GM12878 (cell line): Measurements from ENCODE around the gene ADARB1. TPM values are rescaled to one million over a fixed set of nuclear protein-coding genes. Genes with fewer than 3 reads are reported as not detected.

Source experiments
- ATAC-seq: fragments of 200-7000 bp; cut with Tn5 transposase; 3 replicates; pipeline ENCODE4 v1.9.1; 2020; ENCODE audit warnings: mild to moderate bottlenecking, moderate library complexity
- BruUV-seq: library from RNA; stranded (reverse); fragments of 400-500 nt; replicated peaks from 2 replicates; lab custom pipeline; 2021; lab: Mats Ljungman, UMichigan
- CTCF ChIA-PET: fragments of 300-600 bp; sonication (Branson Sonifier 250); formaldehyde crosslinking; extraction: SDS; loops from one replicate; lab custom pipeline; 2021; ENCODE audit warnings: inconsistent platforms; lab: Yijun Ruan, JAX
- POLR2A ChIA-PET: fragments of 350-600 bp; formaldehyde crosslinking; extraction: SDS; loops from one replicate; lab custom pipeline; 2021; ENCODE audit warnings: inconsistent platforms; lab: Charles Lee
- RAD21 ChIA-PET: fragments of 300-600 bp; sonication (Branson Sonifier 250); formaldehyde crosslinking; loops from one replicate; lab custom pipeline; 2023; ENCODE audit warnings: antibody characterized with exemption; ENCODE audit not compliant: unreplicated experiment; lab: Charles Lee
- SMC1A ChIA-PET: fragments of 300-600 bp; sonication (Branson Sonifier 250); formaldehyde crosslinking; loops from one replicate; lab custom pipeline; 2023; ENCODE audit not compliant: unreplicated experiment, uncharacterized antibody; lab: Charles Lee
- DNase-seq: peaks from one replicate; pipeline ENCODE4 v3.0.0-alpha.2; 2011; ENCODE audit warnings: low read depth, low spot score
- FAIRE-seq: peaks from 3 replicates; lab custom pipeline; 2011; peaks lifted over from hg19 to GRCh38; lab: Jason Lieb, UNC
- H2AFZ ChIP-seq: 2 replicates; pipeline ENCODE4 v1.6.0; 2011; ENCODE audit warnings: low read depth, low read length, control low read depth; ENCODE audit not compliant: control insufficient read depth
- H3K27ac ChIP-seq: 2 replicates; pipeline ENCODE4 v1.5.1; 2011; ENCODE audit warnings: control low read depth; ENCODE audit not compliant: control insufficient read depth, insufficient read depth
- H3K27me3 ChIP-seq, 2 experiments: replicated peaks in 1 of 2; 2 replicates each; pipeline versions ENCODE4 v1.6.0 to v1.6.1; 2011; ENCODE audit warnings: low read length in 1 of 2; ENCODE audit not compliant: control insufficient read depth in 2 of 2, insufficient read depth in 2 of 2
- H3K36me3 ChIP-seq, 2 experiments: 2 replicates each; pipeline ENCODE4 v1.5.1; 2011; ENCODE audit warnings: low read length in 1 of 2; ENCODE audit not compliant: control insufficient read depth in 2 of 2, insufficient read depth in 2 of 2
- H3K4me1 ChIP-seq: 2 replicates; pipeline ENCODE4 v1.6.1; 2011; ENCODE audit warnings: mild to moderate bottlenecking, low read length, moderate library complexity, mixed read lengths; ENCODE audit not compliant: control insufficient read depth, insufficient read depth
- H3K4me2 ChIP-seq: 2 replicates; pipeline ENCODE4 v1.6.0; 2011; ENCODE audit warnings: control low read depth; ENCODE audit not compliant: control insufficient read depth, insufficient read depth
- H3K4me3 ChIP-seq: fragments of 200-600 bp; sonication (generic); 2 replicates; pipeline ENCODE4 v1.5.1; 2016
- H3K79me2 ChIP-seq: 2 replicates; pipeline ENCODE4 v1.6.0; 2011; ENCODE audit warnings: low read length; ENCODE audit not compliant: control insufficient read depth, insufficient read depth
- H3K9ac ChIP-seq: 2 replicates; pipeline ENCODE4 v1.8.0; 2011; ENCODE audit warnings: low read length, control low read depth, mixed read lengths; ENCODE audit not compliant: control insufficient read depth, insufficient read depth
- H3K9me3 ChIP-seq: replicated peaks from 3 replicates; pipeline ENCODE4 v1.5.1; 2011; ENCODE audit warnings: mild to moderate bottlenecking, low read length; ENCODE audit not compliant: control insufficient read depth, insufficient read depth
- H4K20me1 ChIP-seq: 2 replicates; pipeline ENCODE4 v1.6.0; 2011; ENCODE audit not compliant: control insufficient read depth, insufficient read depth
- ETV6 ChIP-seq, 2 experiments: fragments of 450-650 bp in 1 of 2; IDR thresholded peaks in 1 of 2; conservative IDR thresholded peaks in 1 of 2; 2 replicates each; pipeline ENCODE4 v1.6.1; 2014; ENCODE audit warnings: antibody characterized with exemption in 1 of 2, borderline replicate concordance in 1 of 2, low read depth in 1 of 2, mild to moderate bottlenecking in 1 of 2, moderate library complexity in 1 of 2
- NR2C1 ChIP-seq: fragments of 450-650 bp; IDR thresholded peaks from 2 replicates; pipeline ENCODE4 v1.6.1; 2017; ENCODE audit warnings: antibody characterized with exemption, mild to moderate bottlenecking, moderate library complexity
- RUNX3 ChIP-seq: IDR thresholded peaks from 2 replicates; pipeline ENCODE4 v1.6.1; 2012; ENCODE audit warnings: low read length, inconsistent platforms
- SIN3A ChIP-seq: IDR thresholded peaks from 2 replicates; pipeline ENCODE4 v1.6.1; 2012; ENCODE audit warnings: low read depth, low read length, improper control_type of control experiment
- ZNF384 ChIP-seq: IDR thresholded peaks from 2 replicates; pipeline ENCODE4 v1.6.1; 2012; ENCODE audit warnings: low read depth, mild to moderate bottlenecking, low read length, improper control_type of control experiment, borderline replicate concordance
- WGBS: methylation state at CpG from one replicate; pipeline ENCODE4 v1.1.6; 2016; ENCODE audit warnings: low lambda C conversion rate; ENCODE audit not compliant: insufficient replicate concordance, insufficient coverage; ENCODE audit errors: missing lambda C conversion rate; 5-methylcytosine and 5-hydroxymethylcytosine counted together
- in situ Hi-C: fragments of 300-500 bp; cut with MboI; formaldehyde crosslinking; loops from 9 replicates; pipeline ENCODE4 v1.14.3; 2018; ENCODE audit warnings: mixed read lengths
- intact Hi-C: fragments of 100-400 bp; cut with micrococcal nuclease; formaldehyde crosslinking; loops from one replicate; pipeline ENCODE4 v1.14.2; 2022; ENCODE audit not compliant: unreplicated experiment
- polyA plus RNA-seq, 11 experiments: library from polyadenylated mRNA; depleted of rRNA in 4 of 11; unstranded in 6 of 11; stranded (reverse) in 5 of 11; fragments of >200 nt; fragmentation: Nextera tagmentation in 4 of 11; fragmentation: Illumina TruSeq in 1 of 11; extraction: Ambion mirVana in 4 of 11; extraction: Trizol in 1 of 11; gene quantifications; 1 replicate in 1 of 11; 2 replicates in 10 of 11; pipeline versions ENCODE4 v1.2.1 to v1.2.3, GENCODE V29; 2011 to 2016; ENCODE audit warnings: inconsistent platforms in 2 of 11, missing spikeins in 2 of 11, low read depth in 1 of 11
- total RNA-seq, 4 experiments: library from RNA; depleted of rRNA in 3 of 4; stranded (reverse); fragments of >200 nt in 3 of 4; fragmentation: Illumina TruSeq in 1 of 4; extraction: Trizol in 1 of 4; gene quantifications; 2 replicates each; pipeline versions ENCODE4 v1.2.1 to v1.2.3, GENCODE V29; 2013 to 2021
- TF ChIP-seq, protein P1 (sequence below): fragments of 150-350 bp; IDR thresholded peaks from 2 replicates; pipeline ENCODE4 v1.6.1; 2016; ENCODE audit warnings: low read depth, low read length
- TF ChIP-seq, protein P2 (sequence below): fragments of 450-650 bp; IDR thresholded peaks from 2 replicates; pipeline ENCODE4 v1.6.1; 2017; ENCODE audit warnings: mild to moderate bottlenecking, moderate library complexity
- TF ChIP-seq, protein P3 (sequence below): fragments of 450-650 bp; IDR thresholded peaks from 2 replicates; pipeline ENCODE4 v1.6.1; 2018; ENCODE audit warnings: borderline replicate concordance, mild to moderate bottlenecking; ENCODE audit not compliant: partially characterized antibody
- TF ChIP-seq, protein P4 (sequence below): fragments of 450-650 bp; IDR thresholded peaks from 2 replicates; pipeline ENCODE4 v1.6.1; 2016; ENCODE audit warnings: mild to moderate bottlenecking, moderate library complexity, borderline replicate concordance

The ADARB1 gene
- total and polyA plus RNA-seq, 10 of the 15 experiments (the other 5 are each of a cell fraction or from before 2014, with no cell fraction given) = 5.7 to 61.7 (median 25.3) TPM

DNA sequence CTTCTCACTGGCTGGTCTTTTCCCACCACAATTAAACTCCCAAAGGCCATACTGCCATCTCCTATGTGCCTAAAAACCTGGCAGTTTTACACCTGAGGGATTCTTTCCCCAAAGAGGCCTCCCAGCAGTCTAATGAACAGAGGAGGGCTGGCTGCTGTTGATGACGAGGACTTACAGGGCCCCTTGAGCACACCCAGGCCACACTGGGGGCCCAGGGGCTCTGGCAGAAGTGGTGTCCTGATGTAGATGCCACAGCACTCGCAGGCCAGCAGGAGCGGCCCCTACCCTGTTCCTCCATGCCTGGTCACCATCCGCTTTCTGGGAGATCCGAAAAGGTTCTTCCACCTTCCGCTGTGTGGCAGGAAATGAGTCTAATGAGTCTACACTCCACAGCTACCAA lies 189.2 kb downstream of the ADARB1 start:
- H4K20me1 ChIP-seq = no peaks in the 10 kb centered on the region
- FAIRE-seq = no peak
- SMC1A ChIA-PET = no interaction called here
- in situ Hi-C loops (no loop called here), intact Hi-C loops (no loop called here)
- H3K9ac ChIP-seq = no peak overlapping the region
- H3K4me2 ChIP-seq = no peak overlapping the region
- no peak for ATAC-seq
- WGBS = 79% methylated on average over 6 of the region's 6 CpGs
- POLR2A ChIA-PET = no interaction called here
- H3K9me3 ChIP-seq = no peaks in the 10 kb centered on the region
- H3K79me2 ChIP-seq = no peaks in the 10 kb centered on the region
- no peak overlapping the region for H2AFZ ChIP-seq
- no peak for DNase-seq
- H3K36me3 ChIP-seq = peaks cover 8 to 17% of the 10 kb centered on the region in 2 experiments; a peak in 3 of 4 replicates
- CTCF ChIA-PET = no interaction called here
- no TSS peak for BruUV-seq
- no peak overlapping the region for H3K27ac ChIP-seq
- H3K4me1 ChIP-seq = peaks cover 5% of the 10 kb centered on the region
- no peak overlapping the region for H3K4me3 ChIP-seq
- no peaks in the 10 kb centered on the region for H3K27me3 ChIP-seq
- RAD21 ChIA-PET = no interaction called here
- TF ChIP-seq, protein P1, sequence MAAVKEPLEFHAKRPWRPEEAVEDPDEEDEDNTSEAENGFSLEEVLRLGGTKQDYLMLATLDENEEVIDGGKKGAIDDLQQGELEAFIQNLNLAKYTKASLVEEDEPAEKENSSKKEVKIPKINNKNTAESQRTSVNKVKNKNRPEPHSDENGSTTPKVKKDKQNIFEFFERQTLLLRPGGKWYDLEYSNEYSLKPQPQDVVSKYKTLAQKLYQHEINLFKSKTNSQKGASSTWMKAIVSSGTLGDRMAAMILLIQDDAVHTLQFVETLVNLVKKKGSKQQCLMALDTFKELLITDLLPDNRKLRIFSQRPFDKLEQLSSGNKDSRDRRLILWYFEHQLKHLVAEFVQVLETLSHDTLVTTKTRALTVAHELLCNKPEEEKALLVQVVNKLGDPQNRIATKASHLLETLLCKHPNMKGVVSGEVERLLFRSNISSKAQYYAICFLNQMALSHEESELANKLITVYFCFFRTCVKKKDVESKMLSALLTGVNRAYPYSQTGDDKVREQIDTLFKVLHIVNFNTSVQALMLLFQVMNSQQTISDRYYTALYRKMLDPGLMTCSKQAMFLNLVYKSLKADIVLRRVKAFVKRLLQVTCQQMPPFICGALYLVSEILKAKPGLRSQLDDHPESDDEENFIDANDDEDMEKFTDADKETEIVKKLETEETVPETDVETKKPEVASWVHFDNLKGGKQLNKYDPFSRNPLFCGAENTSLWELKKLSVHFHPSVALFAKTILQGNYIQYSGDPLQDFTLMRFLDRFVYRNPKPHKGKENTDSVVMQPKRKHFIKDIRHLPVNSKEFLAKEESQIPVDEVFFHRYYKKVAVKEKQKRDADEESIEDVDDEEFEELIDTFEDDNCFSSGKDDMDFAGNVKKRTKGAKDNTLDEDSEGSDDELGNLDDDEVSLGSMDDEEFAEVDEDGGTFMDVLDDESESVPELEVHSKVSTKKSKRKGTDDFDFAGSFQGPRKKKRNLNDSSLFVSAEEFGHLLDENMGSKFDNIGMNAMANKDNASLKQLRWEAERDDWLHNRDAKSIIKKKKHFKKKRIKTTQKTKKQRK = no peak
- TF ChIP-seq ZNF384 = no peak
- TF ChIP-seq ETV6 (conservative IDR thresholded peaks at IDR 0.05 in 1 of 2, IDR thresholded peaks at IDR 0.05 in 1 of 2; ENCODE audit: borderline replicate concordance in 1 of 2, low read depth in 1 of 2) = no peak
- TF ChIP-seq RUNX3 = no peak
- TF ChIP-seq, protein P2, sequence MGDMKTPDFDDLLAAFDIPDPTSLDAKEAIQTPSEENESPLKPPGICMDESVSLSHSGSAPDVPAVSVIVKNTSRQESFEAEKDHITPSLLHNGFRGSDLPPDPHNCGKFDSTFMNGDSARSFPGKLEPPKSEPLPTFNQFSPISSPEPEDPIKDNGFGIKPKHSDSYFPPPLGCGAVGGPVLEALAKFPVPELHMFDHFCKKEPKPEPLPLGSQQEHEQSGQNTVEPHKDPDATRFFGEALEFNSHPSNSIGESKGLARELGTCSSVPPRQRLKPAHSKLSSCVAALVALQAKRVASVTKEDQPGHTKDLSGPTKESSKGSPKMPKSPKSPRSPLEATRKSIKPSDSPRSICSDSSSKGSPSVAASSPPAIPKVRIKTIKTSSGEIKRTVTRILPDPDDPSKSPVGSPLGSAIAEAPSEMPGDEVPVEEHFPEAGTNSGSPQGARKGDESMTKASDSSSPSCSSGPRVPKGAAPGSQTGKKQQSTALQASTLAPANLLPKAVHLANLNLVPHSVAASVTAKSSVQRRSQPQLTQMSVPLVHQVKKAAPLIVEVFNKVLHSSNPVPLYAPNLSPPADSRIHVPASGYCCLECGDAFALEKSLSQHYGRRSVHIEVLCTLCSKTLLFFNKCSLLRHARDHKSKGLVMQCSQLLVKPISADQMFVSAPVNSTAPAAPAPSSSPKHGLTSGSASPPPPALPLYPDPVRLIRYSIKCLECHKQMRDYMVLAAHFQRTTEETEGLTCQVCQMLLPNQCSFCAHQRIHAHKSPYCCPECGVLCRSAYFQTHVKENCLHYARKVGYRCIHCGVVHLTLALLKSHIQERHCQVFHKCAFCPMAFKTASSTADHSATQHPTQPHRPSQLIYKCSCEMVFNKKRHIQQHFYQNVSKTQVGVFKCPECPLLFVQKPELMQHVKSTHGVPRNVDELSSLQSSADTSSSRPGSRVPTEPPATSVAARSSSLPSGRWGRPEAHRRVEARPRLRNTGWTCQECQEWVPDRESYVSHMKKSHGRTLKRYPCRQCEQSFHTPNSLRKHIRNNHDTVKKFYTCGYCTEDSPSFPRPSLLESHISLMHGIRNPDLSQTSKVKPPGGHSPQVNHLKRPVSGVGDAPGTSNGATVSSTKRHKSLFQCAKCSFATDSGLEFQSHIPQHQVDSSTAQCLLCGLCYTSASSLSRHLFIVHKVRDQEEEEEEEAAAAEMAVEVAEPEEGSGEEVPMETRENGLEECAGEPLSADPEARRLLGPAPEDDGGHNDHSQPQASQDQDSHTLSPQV = no peak
- TF ChIP-seq, protein P3, sequence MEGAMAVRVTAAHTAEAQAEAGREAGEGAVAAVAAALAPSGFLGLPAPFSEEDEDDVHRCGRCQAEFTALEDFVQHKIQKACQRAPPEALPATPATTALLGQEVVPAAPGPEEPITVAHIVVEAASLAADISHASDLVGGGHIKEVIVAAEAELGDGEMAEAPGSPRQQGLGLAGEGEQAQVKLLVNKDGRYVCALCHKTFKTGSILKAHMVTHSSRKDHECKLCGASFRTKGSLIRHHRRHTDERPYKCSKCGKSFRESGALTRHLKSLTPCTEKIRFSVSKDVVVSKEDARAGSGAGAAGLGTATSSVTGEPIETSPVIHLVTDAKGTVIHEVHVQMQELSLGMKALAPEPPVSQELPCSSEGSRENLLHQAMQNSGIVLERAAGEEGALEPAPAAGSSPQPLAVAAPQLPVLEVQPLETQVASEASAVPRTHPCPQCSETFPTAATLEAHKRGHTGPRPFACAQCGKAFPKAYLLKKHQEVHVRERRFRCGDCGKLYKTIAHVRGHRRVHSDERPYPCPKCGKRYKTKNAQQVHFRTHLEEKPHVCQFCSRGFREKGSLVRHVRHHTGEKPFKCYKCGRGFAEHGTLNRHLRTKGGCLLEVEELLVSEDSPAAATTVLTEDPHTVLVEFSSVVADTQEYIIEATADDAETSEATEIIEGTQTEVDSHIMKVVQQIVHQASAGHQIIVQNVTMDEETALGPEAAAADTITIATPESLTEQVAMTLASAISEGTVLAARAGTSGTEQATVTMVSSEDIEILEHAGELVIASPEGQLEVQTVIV = no peak
- no peak for TF ChIP-seq NR2C1
- no peak for TF ChIP-seq SIN3A
- TF ChIP-seq, protein P4, sequence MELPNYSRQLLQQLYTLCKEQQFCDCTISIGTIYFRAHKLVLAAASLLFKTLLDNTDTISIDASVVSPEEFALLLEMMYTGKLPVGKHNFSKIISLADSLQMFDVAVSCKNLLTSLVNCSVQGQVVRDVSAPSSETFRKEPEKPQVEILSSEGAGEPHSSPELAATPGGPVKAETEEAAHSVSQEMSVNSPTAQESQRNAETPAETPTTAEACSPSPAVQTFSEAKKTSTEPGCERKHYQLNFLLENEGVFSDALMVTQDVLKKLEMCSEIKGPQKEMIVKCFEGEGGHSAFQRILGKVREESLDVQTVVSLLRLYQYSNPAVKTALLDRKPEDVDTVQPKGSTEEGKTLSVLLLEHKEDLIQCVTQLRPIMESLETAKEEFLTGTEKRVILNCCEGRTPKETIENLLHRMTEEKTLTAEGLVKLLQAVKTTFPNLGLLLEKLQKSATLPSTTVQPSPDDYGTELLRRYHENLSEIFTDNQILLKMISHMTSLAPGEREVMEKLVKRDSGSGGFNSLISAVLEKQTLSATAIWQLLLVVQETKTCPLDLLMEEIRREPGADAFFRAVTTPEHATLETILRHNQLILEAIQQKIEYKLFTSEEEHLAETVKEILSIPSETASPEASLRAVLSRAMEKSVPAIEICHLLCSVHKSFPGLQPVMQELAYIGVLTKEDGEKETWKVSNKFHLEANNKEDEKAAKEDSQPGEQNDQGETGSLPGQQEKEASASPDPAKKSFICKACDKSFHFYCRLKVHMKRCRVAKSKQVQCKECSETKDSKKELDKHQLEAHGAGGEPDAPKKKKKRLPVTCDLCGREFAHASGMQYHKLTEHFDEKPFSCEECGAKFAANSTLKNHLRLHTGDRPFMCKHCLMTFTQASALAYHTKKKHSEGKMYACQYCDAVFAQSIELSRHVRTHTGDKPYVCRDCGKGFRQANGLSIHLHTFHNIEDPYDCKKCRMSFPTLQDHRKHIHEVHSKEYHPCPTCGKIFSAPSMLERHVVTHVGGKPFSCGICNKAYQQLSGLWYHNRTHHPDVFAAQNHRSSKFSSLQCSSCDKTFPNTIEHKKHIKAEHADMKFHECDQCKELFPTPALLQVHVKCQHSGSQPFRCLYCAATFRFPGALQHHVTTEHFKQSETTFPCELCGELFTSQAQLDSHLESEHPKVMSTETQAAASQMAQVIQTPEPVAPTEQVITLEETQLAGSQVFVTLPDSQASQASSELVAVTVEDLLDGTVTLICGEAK = no peak
